Heart left ventricle (tissue), 13 donors: ENCODE measurements around the gene FOXP1.

Experiments
- POLR2A ChIP-seq, 2 donors: fragments of 450-650 bp; IDR thresholded peaks; one replicate each; pipeline ENCODE4 v1.6.1; 2017; ENCODE audit warnings: antibody characterized with exemption in 2 of 2, mild to moderate bottlenecking in 2 of 2, moderate library complexity in 2 of 2
- TF ChIP-seq, protein P1 (sequence below), 12 donors: fragments of 200-600 bp; sonication (generic) in 4 of 12; IDR thresholded peaks; one replicate each; pipeline versions ENCODE4 v1.5.0 to v1.8.0; 2018 to 2022; ENCODE audit warnings: antibody characterized with exemption in 12 of 12, mild to moderate bottlenecking in 5 of 12
- donor health status: ischemic (EF 13 %, LVEDD 7.1; RV severe dilation, severe dysfunction).
- donor health status: DM: no; HTN: yes; CAD: no.
- donor health status: DM: no; HTN: no; CAD: no.
- donor health status: ischemic (EF 25% LVEDD 6.9; RV normal size, moderate dysfunction).
- donor health status: ischemic (EF 25% LVEDD 5.7; RV mildly dilated, moderate dysfunction).
- donor health status: ischemic (EF 35%, LVEDD 5.7; RV mildly dilated, moderate dysfunction).
- donor health status: nonischemic (EF 11% LVEDD 7.7; RV severe dilation, severe dysfunction).
- donor health status: DM: yes; HTN: yes; CAD: no.
- donor health status: PGD.
- donor health status: ischemic (EF 29% LVEDD 5.4; RV normal size, mild dysfunction).
- donor health status: nonischemic (EF 23%, LVEDD 6.1; RV moderate dilation, normal function).

DNA sequence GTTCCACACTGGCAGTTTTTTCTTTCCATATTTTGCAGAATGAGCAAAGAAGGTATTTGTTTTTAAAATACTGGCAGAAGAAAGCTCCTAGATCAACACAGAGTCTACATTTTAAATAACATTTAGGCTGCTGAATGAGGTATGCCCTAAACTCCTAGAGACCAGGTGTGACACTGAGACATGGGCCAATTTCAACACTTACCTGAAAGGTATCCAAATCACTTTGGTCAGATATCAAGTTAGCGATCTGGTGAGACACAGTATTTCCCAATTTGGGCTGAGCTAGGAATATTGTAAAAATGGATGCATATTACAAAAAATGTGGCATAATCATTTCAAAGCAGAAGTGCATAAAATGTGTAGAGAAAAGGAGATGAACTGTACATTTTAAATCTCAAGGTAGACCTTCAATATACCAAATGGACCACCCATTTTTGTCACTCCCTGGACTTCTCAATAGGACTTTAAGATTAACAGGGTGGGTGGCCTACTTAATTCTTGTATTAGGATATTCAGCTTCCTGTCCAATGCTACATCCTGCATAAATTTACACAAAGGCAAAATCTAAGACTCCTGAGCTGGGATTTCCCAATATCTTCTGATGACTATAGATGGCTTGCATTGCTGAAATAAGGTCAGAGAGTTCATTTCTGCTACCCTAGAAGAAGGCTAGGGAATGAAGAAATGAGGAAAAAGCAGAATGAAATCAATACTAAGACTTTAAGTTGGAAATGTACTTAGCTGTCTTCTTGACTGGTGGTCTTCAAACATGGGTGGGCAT lies 487.8 kb downstream of the FOXP1 start:
- TF ChIP-seq, protein P1, sequence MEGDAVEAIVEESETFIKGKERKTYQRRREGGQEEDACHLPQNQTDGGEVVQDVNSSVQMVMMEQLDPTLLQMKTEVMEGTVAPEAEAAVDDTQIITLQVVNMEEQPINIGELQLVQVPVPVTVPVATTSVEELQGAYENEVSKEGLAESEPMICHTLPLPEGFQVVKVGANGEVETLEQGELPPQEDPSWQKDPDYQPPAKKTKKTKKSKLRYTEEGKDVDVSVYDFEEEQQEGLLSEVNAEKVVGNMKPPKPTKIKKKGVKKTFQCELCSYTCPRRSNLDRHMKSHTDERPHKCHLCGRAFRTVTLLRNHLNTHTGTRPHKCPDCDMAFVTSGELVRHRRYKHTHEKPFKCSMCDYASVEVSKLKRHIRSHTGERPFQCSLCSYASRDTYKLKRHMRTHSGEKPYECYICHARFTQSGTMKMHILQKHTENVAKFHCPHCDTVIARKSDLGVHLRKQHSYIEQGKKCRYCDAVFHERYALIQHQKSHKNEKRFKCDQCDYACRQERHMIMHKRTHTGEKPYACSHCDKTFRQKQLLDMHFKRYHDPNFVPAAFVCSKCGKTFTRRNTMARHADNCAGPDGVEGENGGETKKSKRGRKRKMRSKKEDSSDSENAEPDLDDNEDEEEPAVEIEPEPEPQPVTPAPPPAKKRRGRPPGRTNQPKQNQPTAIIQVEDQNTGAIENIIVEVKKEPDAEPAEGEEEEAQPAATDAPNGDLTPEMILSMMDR (IDR thresholded peaks at IDR 0.05) = no peak
- no peak for TF ChIP-seq POLR2A (IDR thresholded peaks at IDR 0.05)
